ENCODE data around the gene C12orf57. TPM values are rescaled to one million over a fixed set of nuclear protein-coding genes. Genes with fewer than 3 reads are reported as not detected.

Gene C12orf57
- total RNA-seq, 2 donors from 2014 or later: 89.7 to 106 TPM

DNA sequence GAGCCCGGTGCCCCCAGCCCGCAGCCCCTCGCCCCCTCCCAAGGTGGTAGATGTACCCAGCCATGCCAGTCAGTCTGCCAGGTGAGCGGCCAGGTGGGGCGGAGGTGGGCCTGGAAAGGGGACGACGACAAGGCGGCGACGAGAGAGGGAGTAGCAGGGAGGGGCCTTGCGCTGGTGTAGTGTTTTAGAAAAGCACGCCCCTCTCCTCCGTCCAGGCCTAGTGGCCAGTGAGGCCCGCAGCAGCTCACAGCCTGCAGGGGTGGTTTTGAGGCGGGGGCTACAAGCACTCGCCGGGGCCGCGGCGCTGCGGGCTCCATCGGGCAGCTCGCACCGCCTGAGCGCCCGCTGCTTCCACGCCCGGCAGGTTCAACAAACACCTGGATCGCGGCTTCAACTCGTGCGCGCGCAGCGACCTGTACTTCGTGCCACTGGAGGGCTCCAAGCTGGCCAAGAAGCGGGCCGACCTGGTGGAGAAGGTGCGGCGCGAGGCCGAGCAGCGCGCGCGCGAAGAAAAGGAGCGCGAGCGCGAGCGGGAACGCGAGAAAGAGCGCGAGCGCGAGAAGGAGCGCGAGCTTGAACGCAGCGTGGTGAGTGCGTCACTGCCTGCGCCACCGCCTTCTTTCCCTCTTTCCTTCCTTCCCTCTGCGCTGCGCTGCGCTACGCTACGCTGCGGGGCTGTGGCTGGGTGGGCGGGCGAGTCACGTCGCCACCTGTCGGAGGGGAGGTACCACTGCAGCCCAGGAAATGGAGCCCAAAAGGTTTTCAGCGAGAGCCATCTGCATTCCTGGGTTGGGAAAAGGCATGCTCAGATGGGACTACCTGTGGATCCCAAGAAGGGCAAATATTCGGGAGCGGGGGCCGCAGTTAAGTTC, 6.1 kb upstream of the C12orf57 start:
- Mint-ChIP-seq H3K9me3 (no peaks in the 10 kb centered on the region), H3K27ac (peak overlapping the region; percentile 80 to 81), H3K36me3 (no peaks in the 10 kb centered on the region), H3K4me3 (peak overlapping the region; percentile 83), H3K27me3 (no peaks in the 10 kb centered on the region), H3K4me1 (ENCODE audit: low read depth in 2 of 2) (peaks cover 31 to 46% of the 10 kb centered on the region in 2 donors)
- ATAC-seq (peak; percentile 98 to 99), DNase-seq (ENCODE audit: low spot score) (peak; percentile 95)

DNA sequence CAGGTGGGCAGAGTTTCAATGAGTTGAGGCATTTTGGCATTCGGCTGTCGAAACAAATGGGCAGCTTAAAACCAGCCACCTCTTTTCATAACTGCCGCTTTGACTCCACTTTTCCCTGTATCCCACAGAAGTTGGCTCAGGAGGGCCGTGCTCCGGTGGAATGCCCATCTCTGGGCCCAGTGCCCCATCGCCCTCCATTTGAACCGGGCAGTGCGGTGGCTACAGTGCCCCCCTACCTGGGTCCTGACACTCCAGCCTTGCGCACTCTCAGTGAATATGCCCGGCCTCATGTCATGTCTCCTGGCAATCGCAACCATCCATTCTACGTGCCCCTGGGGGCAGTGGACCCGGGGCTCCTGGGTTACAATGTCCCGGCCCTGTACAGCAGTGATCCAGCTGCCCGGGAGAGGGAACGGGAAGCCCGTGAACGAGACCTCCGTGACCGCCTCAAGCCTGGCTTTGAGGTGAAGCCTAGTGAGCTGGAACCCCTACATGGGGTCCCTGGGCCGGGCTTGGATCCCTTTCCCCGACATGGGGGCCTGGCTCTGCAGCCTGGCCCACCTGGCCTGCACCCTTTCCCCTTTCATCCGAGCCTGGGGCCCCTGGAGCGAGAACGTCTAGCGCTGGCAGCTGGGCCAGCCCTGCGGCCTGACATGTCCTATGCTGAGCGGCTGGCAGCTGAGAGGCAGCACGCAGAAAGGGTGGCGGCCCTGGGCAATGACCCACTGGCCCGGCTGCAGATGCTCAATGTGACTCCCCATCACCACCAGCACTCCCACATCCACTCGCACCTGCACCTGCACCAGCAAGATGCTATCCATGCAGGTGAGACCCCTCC, 5.2 kb upstream of the C12orf57 start:
- Mint-ChIP-seq H3K4me3 (peak overlapping the region; percentile 83), H3K27me3 (no peaks in the 10 kb centered on the region), H3K9me3 (no peaks in the 10 kb centered on the region), H3K4me1 (ENCODE audit: low read depth in 2 of 2) (peaks cover 31 to 49% of the 10 kb centered on the region in 2 donors), H3K36me3 (no peaks in the 10 kb centered on the region), H3K27ac (peak overlapping the region; percentile 80 to 81)
- DNase-seq (ENCODE audit: low spot score): no peak
- no peak for ATAC-seq

DNA sequence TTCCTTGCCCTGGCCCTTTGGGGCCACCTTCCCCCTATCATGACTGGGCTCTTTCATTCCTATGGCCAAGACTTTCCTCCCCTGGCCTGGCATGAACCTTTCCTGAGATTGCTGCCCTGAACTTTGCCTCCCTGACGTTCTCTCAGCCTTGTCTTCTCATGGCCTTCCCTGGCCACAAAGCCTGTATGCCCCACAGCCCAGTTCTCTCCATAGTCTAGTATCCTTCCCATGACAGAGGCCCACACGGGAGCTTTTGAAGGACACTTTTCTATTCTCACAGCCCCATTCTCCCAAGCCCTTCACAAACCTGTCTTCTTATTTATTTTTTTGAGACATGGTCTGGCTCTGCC, 4.7 kb upstream of the C12orf57 start:
- Mint-ChIP-seq H3K4me1 (ENCODE audit: low read depth in 2 of 2) (peaks cover 36 to 47% of the 10 kb centered on the region in 2 donors), H3K27me3 (no peaks in the 10 kb centered on the region), H3K27ac (peak overlapping the region; percentile 75), H3K9me3 (no peaks in the 10 kb centered on the region), H3K4me3 (peak overlapping the region; percentile 65), H3K36me3 (no peaks in the 10 kb centered on the region)
- ATAC-seq (no peak), DNase-seq (ENCODE audit: low spot score) (no peak)

DNA sequence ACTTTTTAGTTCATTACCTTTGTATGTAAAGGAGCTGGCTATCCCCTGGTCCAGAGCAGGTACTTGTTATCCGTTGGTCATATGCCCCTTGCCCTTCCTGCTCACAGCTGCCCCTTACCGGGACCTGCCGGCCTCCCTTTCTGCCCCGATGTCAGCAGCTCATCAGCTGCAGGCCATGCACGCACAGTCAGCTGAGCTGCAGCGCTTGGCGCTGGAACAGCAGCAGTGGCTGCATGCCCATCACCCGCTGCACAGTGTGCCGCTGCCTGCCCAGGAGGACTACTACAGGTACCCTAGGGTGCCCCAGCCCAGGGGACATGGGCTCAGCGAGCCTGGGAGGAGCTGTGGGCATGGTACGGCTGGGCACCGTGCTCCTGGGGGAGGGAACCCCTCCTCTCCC, 2.6 kb upstream of the C12orf57 start:
- peaks cover 38 to 53% of the 10 kb centered on the region in 2 donors for H3K4me1 Mint-ChIP-seq (ENCODE audit: low read depth in 2 of 2)
- no peaks in the 10 kb centered on the region for H3K9me3 Mint-ChIP-seq
- H3K36me3 Mint-ChIP-seq: no peaks in the 10 kb centered on the region
- no peak overlapping the region for H3K27ac Mint-ChIP-seq
- no peak for DNase-seq (ENCODE audit: low spot score)
- ATAC-seq: no peak
- no peaks in the 10 kb centered on the region for H3K27me3 Mint-ChIP-seq
- H3K4me3 Mint-ChIP-seq: no peak overlapping the region

DNA sequence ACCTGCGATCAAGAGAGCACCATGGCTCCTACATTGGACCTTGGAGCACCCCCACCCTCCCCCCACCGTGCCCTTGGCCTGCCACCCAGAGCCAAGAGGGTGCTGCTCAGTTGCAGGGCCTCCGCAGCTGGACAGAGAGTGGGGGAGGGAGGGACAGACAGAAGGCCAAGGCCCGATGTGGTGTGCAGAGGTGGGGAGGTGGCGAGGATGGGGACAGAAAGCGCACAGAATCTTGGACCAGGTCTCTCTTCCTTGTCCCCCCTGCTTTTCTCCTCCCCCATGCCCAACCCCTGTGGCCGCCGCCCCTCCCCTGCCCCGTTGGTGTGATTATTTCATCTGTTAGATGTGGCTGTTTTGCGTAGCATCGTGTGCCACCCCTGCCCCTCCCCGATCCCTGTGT, 2.0 kb upstream of the C12orf57 start:
- no peak for ATAC-seq
- H3K9me3 Mint-ChIP-seq: no peaks in the 10 kb centered on the region
- H3K27ac Mint-ChIP-seq: peak overlapping the region in 1 of 2 donors; percentile 97
- no peaks in the 10 kb centered on the region for H3K27me3 Mint-ChIP-seq
- peaks cover 37 to 52% of the 10 kb centered on the region in 2 donors for H3K4me1 Mint-ChIP-seq (ENCODE audit: low read depth in 2 of 2)
- DNase-seq (ENCODE audit: low spot score): no peak
- H3K36me3 Mint-ChIP-seq: no peaks in the 10 kb centered on the region
- no peak overlapping the region for H3K4me3 Mint-ChIP-seq

DNA sequence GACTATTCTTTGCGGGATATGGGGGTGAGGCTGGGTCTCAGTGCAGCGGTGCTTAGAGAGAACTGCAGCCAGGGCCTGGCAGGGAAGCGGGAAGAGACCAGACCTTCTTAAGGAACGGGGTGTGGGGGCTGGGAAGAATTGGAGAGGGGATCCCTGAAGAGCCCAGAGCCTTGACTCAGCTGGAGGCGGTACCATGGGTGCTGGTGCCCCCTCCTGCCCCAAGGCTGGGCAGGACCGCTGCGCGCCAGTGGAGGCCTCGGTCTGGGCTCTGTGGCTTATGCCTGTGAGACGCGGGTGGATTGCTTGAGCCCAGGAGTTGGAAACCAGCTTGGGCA, 1.5 kb upstream of the C12orf57 start:
- no peaks in the 10 kb centered on the region for H3K9me3 Mint-ChIP-seq
- H3K4me1 Mint-ChIP-seq (ENCODE audit: low read depth in 2 of 2): peaks cover 38 to 54% of the 10 kb centered on the region in 2 donors
- H3K4me3 Mint-ChIP-seq: no peak overlapping the region
- ATAC-seq: no peak
- H3K27ac Mint-ChIP-seq: peak overlapping the region; percentile 95 to 97
- no peaks in the 10 kb centered on the region for H3K27me3 Mint-ChIP-seq
- no peaks in the 10 kb centered on the region for H3K36me3 Mint-ChIP-seq
- no peak for DNase-seq (ENCODE audit: low spot score)

DNA sequence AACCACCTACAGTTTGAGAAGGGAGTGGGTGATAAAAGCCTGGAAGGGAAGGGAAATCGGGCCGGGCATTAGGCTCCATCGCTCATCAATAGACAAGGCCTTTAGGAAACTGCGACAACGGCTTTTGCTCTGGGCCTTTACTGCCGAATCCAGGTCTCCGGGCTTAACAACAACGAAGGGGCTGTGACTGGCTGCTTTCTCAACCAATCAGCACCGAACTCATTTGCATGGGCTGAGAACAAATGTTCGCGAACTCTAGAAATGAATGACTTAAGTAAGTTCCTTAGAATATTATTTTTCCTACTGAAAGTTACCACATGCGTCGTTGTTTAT, 467 bp upstream of the C12orf57 start:
- H3K27me3 Mint-ChIP-seq: no peaks in the 10 kb centered on the region
- peak overlapping the region; percentile 85 for H3K4me3 Mint-ChIP-seq
- ATAC-seq (peak; percentile 47 to 57), DNase-seq (ENCODE audit: low spot score) (no peak)
- peak overlapping the region; percentile 95 to 97 for H3K27ac Mint-ChIP-seq
- no peaks in the 10 kb centered on the region for H3K36me3 Mint-ChIP-seq
- peaks cover 42 to 58% of the 10 kb centered on the region in 2 donors for H3K4me1 Mint-ChIP-seq (ENCODE audit: low read depth in 2 of 2)
- H3K9me3 Mint-ChIP-seq: no peaks in the 10 kb centered on the region

DNA sequence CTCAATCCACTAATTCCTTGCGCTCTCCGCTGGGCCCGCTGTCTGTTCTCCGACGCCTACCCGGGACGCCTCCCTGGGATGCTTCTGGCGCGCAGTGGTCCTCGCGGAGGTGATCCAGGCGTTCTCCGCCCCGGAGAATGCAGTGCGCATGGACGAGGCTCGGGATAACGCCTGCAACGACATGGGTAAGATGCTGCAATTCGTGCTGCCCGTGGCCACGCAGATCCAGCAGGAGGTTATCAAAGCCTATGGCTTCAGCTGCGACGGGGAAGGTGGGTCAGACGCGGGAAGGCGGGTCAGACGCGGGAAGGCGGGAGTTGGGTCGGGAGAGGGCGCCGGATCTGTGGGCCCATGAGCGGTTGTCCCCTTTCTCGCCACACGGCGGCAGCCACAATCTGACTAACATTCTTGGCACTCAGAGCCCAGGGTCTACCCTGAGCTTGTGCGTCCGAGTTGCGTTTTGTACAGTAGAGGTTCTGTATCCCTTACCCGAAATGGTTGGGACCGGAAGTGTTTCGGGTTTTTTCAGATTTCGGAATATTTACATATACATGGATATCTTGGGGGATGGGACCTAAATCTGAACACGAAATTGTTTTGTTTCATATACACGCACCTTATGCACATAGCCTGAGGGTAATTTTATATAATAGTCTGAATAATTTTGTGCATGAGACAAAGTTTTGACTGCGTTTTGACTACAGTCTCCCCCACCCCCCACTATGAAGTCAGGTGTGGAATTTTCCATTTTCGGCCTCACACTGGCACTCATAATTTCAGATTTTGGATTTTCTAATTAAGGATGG, 762 bp downstream of the C12orf57 start:
- DNase-seq (ENCODE audit: low spot score) (peak; percentile 93), ATAC-seq (peak; percentile 71 to 72)
- no peaks in the 10 kb centered on the region for H3K36me3 Mint-ChIP-seq
- H3K27me3 Mint-ChIP-seq: no peaks in the 10 kb centered on the region
- H3K4me1 Mint-ChIP-seq (ENCODE audit: low read depth in 2 of 2): peaks cover 51 to 62% of the 10 kb centered on the region in 2 donors
- H3K9me3 Mint-ChIP-seq: no peaks in the 10 kb centered on the region
- H3K4me3 Mint-ChIP-seq: peak overlapping the region; percentile 85
- peak overlapping the region; percentile 95 to 97 for H3K27ac Mint-ChIP-seq

DNA sequence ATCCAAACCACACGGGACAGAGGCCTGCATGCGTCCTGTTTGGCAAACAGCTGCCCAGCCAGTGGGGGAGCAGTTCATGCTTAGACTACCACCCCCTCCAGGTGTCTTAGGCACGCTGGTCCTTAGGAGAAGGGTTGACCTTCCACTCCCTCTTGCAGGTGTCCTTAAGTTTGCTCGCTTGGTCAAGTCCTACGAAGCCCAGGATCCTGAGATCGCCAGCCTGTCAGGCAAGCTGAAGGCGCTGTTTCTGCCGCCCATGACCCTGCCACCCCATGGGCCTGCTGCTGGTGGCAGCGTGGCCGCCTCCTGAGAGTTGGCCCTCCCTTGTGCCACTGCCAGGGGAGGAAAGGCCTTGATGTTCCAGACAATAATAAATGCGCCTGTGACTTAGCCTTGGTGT, 1.8 kb downstream of the C12orf57 start:
- H3K4me3 Mint-ChIP-seq: peak overlapping the region; percentile 85
- H3K9me3 Mint-ChIP-seq: no peaks in the 10 kb centered on the region
- H3K4me1 Mint-ChIP-seq (ENCODE audit: low read depth in 2 of 2): peaks cover 61 to 67% of the 10 kb centered on the region in 2 donors
- DNase-seq (ENCODE audit: low spot score) (no peak), ATAC-seq (no peak)
- peak overlapping the region; percentile 95 to 97 for H3K27ac Mint-ChIP-seq
- no peaks in the 10 kb centered on the region for H3K27me3 Mint-ChIP-seq
- no peaks in the 10 kb centered on the region for H3K36me3 Mint-ChIP-seq

DNA sequence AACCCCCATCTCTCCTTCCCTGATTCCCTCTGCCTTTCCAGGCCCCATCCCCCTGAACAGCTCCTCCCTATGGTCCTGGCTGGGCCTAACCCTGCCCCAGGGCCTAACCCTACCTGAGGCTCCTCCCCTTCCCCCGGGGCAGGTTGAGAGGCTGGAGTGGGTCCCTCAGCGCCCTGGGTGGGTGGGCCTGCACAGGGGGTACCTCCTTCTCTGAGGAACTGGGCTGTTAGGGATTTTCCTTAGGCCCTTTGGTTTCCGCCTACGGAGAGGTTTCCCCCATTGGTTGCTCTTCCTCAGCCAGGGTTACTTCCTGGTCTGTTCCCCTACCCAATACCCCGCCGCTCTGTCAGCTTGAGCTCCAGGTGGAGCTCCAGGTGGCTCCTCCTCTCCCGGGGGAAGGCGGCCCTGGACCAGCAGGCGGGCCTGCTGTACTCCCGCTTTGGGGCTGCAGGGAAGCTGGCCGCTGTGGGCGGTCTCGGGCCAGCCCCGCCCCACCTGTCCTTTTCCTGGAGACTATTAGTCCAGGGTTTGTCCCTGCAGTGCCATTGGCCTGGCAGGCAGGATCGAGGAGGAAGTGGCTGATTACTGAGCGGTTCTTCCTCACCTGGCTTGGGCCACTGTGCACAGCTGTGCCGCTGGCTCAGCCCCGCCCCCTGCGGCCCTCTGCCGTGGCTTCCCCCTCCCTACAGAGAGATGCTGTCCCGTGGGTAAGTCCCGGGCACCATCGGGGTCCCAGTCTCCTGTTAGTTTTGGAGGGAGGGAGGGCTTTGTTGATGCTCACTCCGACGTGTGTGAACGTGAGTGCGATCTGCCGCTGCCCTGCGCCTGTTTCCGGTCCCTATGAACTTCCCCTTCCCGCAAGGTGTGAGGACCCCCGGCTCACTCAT, 2.5 kb downstream of the C12orf57 start:
- no peaks in the 10 kb centered on the region for H3K9me3 Mint-ChIP-seq
- DNase-seq (ENCODE audit: low spot score) (no peak), ATAC-seq (no peak)
- H3K36me3 Mint-ChIP-seq: no peaks in the 10 kb centered on the region
- peak overlapping the region; percentile 95 to 97 for H3K27ac Mint-ChIP-seq
- H3K4me1 Mint-ChIP-seq (ENCODE audit: low read depth in 2 of 2): peaks cover 66 to 72% of the 10 kb centered on the region in 2 donors
- H3K27me3 Mint-ChIP-seq: no peaks in the 10 kb centered on the region
- H3K4me3 Mint-ChIP-seq: peak overlapping the region; percentile 85

DNA sequence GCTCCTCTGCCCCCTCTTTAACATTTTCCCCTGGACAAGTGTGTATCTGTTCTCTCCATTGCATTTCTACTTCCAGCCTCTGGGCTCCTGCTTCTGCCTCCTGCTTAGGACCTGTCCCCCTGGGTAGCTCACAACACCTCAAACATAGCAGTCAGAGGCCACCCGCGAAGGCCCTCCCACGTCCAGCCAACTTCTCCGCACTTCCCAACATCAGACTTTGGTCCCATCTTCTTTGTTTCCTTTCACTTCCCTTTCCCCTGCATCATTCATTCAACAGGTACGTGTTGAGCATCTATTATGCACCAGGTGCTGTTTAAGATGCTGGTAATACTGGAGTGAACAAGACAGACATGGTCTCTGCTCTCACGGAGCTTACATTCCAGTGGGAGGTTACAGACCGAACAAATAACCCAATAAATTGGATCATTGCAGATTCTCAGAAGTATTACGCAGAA, 3.1 kb downstream of the C12orf57 start:
- H3K9me3 Mint-ChIP-seq: no peaks in the 10 kb centered on the region
- H3K4me3 Mint-ChIP-seq: peak overlapping the region; percentile 85
- H3K27me3 Mint-ChIP-seq: no peaks in the 10 kb centered on the region
- H3K4me1 Mint-ChIP-seq (ENCODE audit: low read depth in 2 of 2): peaks cover 69 to 75% of the 10 kb centered on the region in 2 donors
- no peaks in the 10 kb centered on the region for H3K36me3 Mint-ChIP-seq
- DNase-seq (ENCODE audit: low spot score): no peak
- peak overlapping the region; percentile 95 to 97 for H3K27ac Mint-ChIP-seq
- ATAC-seq: no peak

DNA sequence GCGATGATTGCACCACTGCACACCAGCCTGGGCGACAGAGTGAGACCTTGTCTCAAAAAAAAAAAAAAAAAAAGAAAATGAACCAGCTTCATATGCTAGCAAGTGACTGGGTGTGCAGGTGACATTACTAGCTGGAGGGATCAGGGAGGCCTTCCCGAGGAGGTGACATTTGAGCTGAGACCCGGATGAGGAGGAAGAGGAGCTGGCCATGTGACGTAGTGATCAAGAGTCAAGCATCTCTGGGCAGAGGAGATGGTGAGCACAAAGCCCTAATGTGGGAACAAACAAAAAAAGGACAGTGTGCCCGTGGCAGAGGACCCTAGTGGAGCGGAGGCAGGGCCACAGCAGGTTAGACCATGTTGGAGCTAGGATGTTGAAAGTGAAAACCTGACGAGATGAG, 3.8 kb downstream of the C12orf57 start:
- no peaks in the 10 kb centered on the region for H3K27me3 Mint-ChIP-seq
- H3K4me3 Mint-ChIP-seq: peak overlapping the region; percentile 7
- DNase-seq (ENCODE audit: low spot score) (no peak), ATAC-seq (no peak)
- peak overlapping the region; percentile 95 to 97 for H3K27ac Mint-ChIP-seq
- no peaks in the 10 kb centered on the region for H3K36me3 Mint-ChIP-seq
- H3K4me1 Mint-ChIP-seq (ENCODE audit: low read depth in 2 of 2): peaks cover 73 to 79% of the 10 kb centered on the region in 2 donors
- H3K9me3 Mint-ChIP-seq: no peaks in the 10 kb centered on the region

Measured in natural killer cell treated with Interleukin-12 subunit alpha and Interleukin-12 subunit beta and Interleukin-15 and Interleukin-18, amount 100 ng/mL, for 72 hours (primary cell).